A673 (cell line): ENCODE measurements around the gene RASL11A.

ENCODE experiments used
- EZH2 ChIP-seq: fragments of 200-600 bp; sonication (generic); IDR thresholded peaks from 2 replicates; pipeline ENCODE4 v1.6.1; 2017; ENCODE audit warnings: borderline replicate concordance, low read depth, mild to moderate bottlenecking, mixed read lengths, antibody characterized with exemption, low read length; ENCODE audit not compliant: poor library complexity, severe bottlenecking
- TF ChIP-seq, protein P1 (sequence below): fragments of 300-800, 200-600 bp; sonication (generic); conservative IDR thresholded peaks from 2 replicates; pipeline ENCODE4 v1.5.1; 2017; ENCODE audit warnings: low read depth, mild to moderate bottlenecking, antibody characterized with exemption, low read length, moderate library complexity, mixed read lengths

DNA sequence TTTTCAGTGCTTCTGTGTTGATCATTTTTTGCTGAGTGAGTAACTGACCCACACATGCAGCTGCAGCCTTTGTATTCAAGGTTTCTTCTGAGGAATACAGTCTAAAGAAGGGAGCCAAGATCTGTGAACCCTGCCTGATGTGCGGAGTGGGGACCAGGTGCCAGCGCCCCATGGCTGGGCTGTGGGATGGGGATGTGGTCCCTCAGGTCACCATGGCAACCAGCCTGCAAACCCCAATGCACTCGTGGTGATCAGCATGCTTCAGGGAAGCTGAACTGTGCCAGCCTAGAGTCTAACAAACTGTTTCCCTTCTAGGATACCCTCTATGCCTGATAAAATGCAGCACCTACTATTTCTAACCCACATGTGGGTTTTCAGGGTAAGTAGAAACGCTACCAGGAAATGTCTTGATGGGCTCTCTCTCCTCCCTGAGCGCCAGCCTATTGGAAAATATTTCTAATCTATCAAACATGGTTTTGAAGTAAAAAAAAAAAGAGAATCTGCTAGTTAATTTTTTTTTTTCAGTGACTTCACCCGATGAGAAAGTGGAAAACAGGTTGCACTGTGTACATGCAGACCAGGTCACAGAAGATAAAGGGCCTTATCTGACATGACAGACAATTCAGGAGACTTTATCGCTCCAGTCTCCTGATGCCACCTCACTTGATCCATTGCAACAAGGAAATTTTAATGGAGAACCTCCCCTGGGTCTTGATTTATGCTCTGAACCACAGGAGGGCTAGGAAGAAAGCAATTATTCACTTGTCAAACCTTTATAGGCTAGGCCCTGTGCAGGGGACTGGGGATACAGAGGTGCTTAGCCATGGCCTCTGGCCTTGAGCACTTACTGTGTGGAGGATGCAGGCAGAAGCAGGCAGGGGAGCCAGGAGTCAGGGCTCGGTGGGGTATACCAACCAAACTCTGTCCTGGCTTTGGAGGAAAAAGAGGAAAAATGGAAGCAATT lies 51.1 kb downstream of the RASL11A start:
- TF ChIP-seq, protein P1, sequence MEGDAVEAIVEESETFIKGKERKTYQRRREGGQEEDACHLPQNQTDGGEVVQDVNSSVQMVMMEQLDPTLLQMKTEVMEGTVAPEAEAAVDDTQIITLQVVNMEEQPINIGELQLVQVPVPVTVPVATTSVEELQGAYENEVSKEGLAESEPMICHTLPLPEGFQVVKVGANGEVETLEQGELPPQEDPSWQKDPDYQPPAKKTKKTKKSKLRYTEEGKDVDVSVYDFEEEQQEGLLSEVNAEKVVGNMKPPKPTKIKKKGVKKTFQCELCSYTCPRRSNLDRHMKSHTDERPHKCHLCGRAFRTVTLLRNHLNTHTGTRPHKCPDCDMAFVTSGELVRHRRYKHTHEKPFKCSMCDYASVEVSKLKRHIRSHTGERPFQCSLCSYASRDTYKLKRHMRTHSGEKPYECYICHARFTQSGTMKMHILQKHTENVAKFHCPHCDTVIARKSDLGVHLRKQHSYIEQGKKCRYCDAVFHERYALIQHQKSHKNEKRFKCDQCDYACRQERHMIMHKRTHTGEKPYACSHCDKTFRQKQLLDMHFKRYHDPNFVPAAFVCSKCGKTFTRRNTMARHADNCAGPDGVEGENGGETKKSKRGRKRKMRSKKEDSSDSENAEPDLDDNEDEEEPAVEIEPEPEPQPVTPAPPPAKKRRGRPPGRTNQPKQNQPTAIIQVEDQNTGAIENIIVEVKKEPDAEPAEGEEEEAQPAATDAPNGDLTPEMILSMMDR: no peak
- TF ChIP-seq EZH2: no peak
